K562 (cell line): ENCODE results near the gene ZNF146.
"Not testable (repeated sequence)": the region's sequence is repeated elsewhere in the genome, so short reads cannot be mapped to it uniquely, and the experiment has no call there.

Experiments used
- BRCA1 ChIP-seq, 2 experiments: fragments of 450-650 bp in 1 of 2; sonication (generic) in 1 of 2; formaldehyde crosslinking in 1 of 2; IDR thresholded peaks; 2 replicates each; pipeline versions ENCODE4 v1.5.0 to v1.6.1; 2017 to 2020; ENCODE audit warnings: mild to moderate bottlenecking in 1 of 2, missing genetic modification reagents in 1 of 2
- TF ChIP-seq, protein P1 (sequence below): fragments of 450-650 bp; IDR thresholded peaks from 2 replicates; pipeline ENCODE4 v1.6.1; 2018; ENCODE audit warnings: mild to moderate bottlenecking, low read depth; ENCODE audit not compliant: partially characterized antibody

DNA sequence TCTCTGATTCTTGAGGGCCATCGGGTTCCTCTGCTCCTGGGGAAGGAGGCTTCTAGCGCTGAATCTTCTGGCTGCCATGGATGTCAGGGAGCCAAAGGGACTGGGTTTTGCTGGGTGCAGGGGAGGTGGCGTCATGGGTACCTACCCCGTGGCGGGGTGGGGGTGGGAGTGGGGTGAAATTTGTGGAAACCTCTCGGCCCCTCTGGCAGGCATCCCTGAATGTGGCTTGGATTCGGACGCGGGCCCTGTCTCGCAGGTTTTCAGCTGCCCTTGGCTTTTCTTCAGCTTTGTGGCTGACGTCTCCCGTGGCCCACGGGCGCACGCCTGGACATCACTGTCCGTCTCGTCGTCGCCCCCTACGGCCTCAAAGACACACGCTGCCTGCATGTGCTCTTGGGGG lies 53.2 kb downstream of the ZNF146 start:
- TF ChIP-seq BRCA1 (IDR thresholded peaks at IDR 0.05); BRCA1 (CRISPR knock-in tag; IDR thresholded peaks at IDR 0.05): not testable (repeated sequence)
- TF ChIP-seq, protein P1, sequence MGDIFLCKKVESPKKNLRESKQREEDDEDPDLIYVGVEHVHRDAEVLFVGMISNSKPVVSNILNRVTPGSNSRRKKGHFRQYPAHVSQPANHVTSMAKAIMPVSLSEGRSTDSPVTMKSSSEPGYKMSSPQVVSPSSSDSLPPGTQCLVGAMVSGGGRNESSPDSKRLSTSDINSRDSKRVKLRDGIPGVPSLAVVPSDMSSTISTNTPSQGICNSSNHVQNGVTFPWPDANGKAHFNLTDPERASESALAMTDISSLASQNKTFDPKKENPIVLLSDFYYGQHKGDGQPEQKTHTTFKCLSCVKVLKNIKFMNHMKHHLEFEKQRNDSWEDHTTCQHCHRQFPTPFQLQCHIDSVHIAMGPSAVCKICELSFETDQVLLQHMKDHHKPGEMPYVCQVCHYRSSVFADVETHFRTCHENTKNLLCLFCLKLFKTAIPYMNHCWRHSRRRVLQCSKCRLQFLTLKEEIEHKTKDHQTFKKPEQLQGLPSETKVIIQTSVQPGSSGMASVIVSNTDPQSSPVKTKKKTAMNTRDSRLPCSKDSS, result not testable (repeated sequence)
